SHP77 (cell line): ENCODE data around the gene PTPN23.
A peak's percentile ranks its signal among the peaks of the same experiment; 100 is the strongest.

Experiments used
- DNase-seq, 2 experiments: peaks; one replicate each; lab custom pipeline; 2025; lab: John Stamatoyannopoulos, UW

Gene PTPN23

DNA sequence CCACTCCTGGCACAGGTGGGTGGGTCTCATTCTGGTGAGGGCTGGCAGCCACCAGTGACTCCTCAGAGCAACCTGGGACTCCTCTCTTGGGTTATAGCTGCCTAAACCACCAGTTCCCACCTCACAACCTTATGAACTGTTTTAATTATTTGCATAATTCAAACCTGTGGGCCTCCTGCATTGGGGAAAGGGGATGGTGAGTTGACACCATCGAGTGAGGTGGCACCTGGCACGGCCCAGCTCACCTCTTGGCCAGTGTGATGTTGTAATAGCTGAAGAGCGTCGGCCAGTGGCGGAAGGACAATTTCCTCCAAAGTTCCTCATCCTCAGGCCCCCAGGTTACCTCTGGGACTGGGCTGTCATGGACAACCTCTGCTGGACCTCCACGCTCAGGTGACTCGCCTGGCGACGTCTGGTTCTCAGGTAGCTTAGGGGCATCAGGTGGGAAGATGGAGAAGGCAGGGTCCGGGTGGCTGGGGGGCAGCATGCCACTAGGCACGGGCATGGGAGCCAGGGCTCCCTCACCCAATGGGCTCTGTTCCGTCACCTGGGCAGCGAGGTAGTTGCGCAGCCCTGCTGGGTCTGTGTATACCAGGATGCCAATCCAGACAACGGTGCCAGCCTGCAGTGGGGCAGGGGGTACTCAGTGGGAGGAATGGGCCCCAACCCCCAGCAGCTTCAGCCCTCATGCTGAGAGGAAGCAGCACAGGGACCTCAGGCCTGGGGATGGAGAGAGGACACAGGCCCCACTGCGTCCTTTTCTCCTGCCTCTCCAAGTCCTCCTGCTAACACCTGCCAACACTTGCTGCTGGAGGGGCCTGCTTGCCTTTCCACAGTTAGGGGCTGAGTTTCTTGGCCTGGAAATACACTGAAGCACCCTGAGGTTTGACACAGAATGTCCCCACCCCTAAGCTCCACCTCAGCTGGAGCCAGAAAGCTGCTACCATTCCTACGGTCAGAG lies 38.5 kb downstream of the PTPN23 start:
- no peak for DNase-seq

DNA sequence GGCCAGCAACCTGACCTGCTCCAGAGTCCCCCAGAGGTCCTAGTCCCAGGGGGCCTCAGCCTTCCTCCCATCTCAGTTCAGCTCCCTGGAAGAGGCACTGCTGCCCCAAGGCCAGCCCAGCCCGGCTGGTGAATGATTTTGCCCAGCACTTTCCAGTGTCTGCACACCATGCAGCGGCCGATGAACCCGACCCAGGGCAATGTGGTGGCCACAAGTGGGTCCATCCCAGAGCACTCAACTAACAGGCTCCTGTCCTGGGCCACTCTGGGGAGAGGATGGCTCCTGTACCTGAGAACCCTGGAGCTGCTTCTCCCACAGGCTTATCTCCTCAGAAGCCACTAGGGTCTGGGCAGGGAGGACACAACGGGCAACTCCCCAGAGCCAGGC lies 39.2 kb downstream of the PTPN23 start:
- DNase-seq: no peak

DNA sequence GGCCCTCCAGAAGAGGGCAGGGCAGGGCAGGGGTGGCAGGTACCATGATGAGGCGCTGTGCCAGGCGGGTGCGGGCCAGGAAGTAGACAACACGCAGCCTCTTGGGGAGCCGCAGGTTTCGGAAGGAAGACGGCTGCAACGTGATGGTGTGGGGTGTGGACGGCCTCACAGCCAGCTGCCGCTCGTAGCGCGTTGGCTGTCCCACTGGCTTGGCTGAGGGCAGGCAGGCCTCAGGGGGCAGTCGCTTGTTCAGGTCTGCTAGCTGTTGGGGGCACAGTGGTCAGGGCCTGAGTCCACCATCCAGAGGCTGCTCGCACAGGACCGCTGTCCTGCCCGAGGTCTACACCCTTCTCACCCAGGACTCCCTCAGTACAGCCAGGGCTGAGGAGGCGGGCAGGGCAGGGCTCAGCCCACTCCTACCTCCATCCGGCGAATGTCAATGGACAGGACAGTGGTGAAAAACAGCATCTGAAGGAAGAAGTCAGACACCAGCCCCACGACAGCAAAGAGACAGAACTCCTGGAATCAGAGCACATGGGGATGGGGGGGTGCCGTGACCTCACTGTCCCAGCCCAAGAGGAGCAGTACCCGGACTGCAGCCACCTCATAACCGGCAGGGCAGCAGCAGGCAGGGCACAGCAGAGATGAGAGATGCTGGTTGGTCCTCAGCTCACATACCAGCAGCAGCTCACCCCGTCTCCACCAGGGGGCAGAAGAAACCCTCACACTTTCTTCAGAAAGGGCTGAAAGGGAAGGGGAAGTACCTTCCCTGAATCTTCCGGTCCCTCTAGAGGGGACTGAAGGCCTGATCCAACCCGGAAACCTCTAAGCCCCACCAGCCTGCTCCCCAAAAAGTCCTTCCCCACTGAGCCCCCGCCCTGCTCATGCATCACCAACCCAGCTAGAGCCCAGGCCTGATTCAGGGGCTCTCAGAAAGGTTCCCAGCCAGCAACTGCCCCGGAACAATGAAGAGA lies 40.0 kb downstream of the PTPN23 start:
- peak; percentile 56 to 78 for DNase-seq

DNA sequence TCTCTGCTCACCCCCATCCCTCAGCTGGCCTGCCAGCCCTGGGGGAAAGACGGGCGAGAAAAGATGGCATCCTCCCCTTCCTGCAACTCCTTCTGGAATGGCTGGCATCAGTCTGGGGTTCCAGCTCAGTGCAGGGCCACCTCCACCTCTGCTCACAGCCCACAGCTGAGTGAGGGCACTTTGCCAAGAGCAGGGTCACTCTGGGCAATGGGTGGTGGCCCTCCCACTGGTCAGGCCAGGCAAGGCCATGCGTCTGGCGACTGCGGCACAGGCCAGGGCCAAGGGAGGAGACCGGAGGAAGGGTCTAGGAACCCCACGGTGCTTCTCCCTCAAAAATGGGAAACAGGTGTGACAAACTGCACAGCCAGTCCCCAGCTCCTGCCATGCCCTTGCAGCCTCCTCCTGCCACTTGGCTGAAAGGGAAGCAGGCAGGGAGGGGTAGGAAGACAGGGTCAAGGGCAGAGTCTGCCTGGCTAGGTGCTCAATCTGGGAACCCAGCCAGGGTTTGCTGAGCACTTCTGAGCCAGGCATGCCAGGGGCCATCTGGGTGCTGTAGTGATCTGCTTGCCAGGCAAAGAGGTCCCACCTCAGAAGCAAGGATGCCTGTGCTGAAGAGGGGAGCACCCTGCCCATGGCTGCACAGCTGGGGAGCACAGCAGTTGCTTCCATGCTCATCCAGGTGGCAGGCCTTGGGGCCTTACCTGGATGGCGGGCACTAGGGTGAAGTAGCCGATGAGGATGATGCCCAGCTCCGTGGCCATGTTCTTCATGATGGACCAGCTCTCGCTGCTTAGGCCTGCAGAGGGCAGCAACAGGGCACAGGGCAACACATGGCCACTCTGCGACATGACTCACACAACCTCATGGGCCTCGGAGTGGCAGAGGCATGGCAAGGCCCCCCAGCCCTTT lies 41.2 kb downstream of the PTPN23 start:
- DNase-seq: peak in 1 of 2 experiments; percentile 14

DNA sequence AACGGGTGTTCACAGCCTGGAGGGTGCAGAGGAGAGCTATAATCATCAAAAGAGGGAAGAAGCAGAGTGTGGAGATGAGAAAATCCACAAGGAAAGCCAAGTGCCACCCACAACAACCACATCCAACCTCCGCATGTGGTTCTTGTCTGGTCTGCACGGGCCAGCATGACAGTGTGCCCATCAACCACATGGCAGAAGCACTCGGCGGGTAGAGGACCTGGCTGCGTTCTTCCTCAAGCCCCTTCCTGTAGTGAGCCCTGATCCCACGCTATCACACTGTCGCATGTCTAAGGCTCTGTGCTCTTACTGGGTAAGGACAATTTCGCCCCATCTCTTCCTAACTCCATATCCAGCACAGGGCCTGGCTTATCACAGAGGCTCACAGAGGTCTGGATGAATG lies 41.9 kb downstream of the PTPN23 start:
- DNase-seq: no peak

DNA sequence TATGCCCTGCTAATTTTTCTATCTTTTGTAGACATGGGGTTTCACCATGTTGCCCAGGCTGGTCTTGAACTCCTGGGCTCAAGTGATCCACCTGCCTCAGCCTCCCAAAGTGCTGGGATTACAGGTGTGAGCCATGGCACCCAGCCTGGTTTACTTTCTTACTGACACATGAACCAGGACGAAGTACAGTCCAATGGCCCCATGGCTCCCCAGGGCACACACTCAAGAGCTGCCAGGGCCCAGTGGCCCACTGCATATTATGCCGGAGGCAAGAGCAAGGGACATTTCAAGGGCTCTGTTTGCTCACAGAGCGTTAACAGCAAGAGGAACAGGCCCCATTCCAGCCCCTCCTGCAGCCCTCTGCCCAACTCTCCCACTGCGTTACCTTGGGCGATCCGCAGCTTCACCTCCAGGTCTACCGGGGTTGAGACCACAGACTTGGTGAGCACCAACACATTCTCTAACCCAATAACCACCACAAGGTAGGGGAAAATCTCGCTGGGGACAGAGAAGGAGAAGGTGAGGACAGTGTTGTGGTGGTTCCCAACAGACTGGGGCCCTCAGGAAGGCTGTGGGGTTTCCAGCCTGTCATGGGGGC lies 42.8 kb downstream of the PTPN23 start:
- DNase-seq: no peak

DNA sequence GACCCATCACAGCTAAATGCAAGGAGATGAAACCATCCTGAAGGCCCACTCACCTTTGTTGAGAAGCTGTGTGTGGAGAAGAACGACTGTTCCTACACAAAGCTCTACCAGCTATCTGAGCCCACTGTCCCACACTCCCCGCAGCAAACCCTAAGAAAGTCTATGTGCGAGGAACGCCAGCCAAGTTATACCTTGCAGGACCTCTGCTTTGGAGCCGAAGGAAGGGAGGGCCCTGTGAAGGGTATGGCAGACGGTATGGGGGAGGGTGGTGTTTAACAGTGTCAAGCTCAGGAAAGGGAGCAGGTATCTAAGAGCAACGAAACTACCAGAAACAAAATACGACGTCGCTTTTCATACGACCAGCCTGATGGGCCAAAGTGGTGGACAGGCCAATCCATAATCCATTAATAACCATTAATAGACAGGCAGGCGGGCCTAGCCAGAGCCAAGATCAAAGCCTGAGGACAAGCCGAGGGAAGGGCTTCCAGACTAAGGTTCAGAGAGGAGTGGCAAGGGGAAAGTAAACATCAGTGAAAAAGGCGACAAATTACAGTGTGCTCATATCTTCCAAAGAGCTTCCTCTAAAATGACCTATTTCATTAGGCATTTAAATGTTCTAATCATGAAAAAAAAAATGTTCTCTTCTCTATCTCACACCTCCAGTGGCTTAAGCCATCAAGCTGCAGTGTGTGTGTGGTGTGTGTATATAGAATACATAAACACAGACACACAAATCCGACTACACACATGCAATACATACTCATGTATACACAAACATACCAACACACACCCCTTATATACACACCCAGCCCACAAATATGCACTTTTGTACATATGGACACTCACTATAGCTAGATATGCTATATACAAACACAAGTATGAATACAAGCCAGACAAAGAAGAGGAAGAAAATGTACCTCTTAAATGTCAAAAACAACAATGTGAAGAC lies 43.9 kb downstream of the PTPN23 start:
- no peak for DNase-seq

DNA sequence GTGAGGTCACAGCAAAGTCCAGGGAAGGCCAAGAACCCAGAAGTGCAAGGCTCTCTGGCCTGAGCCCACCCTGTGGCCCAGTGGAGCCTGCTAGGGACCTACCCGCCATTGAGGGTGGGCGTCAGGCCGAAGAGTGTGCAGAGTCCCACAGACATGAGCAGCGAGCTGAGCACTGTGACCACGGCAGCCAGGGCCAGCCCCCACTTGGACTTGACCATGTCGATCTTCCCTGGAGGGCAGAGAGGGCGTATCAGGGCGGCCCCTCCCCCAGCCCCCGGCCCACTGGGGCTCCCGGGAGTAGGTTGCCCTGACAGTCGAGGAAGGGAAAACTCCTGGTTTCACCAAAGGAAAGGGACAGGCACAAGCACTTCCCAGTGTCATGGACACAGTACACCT lies 44.6 kb downstream of the PTPN23 start:
- no peak for DNase-seq

DNA sequence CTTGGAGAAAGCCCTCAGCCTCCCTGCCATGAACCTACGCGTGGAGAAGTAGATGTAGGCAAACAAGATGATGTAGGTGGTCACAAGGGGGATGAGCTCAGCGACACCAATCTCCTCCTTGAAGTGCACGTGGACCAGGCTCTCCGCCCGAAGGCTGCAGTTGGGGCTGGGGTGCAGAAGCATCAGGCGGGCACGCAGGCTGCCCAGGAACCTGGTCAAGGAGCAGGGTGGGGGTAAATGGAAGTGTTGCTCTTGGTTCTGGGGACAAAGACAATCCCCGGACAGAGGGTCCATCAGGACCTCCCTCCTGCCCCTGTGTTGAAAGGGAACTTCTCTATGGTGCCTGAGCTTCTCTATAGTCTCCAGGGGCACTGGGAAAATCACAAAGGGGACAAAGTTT lies 45.1 kb downstream of the PTPN23 start:
- no peak for DNase-seq

DNA sequence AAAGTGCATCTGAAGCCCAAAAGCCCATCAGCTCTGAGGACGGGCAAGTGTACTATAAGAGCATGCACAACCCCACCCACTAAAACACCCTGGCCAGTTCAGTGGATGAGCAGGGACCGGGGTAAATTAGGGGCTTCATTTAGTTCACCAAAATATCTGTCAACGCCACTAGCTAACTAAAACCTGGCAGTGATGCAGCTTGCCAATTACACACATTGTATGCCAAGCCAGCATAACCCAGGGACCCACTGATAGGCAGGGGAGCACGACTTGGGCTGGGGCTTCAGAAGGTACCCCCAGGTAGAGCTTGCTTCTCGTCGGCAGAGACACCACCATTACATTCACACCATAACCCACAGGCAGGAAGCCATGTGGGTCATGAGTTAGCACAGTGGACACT lies 47.0 kb downstream of the PTPN23 start:
- DNase-seq: no peak

DNA sequence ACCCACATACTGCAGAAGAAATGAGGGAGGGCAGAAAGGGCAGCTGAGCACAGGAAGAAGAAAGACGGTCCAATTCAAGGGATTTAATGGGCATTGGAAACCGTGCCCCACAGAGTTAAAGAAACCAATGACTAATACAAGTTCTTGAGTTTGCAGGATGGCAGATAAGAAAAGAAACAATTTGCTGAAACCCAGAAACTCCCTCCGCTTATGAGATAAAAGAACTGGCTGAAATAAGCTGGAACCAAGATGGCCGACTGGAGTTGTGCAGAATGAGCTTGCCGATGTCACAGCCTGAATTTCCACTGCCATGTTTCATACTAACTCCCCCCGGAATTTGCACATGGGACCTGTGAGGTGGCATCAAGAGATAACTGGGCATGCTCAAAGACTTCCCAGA lies 47.8 kb downstream of the PTPN23 start:
- DNase-seq: no peak

DNA sequence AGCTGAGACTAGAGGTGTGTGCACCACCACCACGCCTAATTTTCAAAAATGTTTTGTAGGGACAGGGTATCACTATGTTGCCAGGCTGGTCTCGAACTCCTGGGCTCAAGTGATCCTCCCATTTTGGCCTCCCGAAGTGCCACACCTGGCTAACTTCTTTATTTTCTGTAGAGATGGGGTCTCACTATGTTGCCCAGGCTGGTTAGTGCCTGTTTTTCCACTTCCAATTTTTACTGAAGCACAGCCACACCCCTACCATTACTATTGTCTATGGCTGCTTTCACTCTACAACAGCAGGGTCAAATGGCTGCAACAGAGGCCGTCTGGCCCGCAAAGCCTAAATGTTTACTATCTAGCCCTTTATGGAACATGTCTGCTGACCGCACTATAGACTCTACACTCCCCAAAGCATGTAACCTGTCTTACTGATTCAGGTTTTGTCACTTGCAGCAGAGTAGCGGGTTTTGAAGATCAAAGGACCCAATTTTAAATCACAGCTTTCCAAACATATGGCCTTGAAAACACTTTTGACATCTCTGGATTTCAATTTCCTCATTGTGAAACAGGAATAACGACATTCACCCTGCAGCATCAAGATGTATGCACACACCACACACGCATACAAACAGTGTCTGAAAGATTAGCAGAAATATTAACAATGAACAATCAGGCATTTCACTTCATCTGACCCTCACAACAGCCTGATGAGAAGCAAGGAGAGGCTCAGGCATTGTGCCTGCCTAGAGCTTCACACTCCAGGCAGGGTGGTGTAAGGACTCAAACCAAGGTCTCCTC lies 48.9 kb downstream of the PTPN23 start:
- no peak for DNase-seq

DNA sequence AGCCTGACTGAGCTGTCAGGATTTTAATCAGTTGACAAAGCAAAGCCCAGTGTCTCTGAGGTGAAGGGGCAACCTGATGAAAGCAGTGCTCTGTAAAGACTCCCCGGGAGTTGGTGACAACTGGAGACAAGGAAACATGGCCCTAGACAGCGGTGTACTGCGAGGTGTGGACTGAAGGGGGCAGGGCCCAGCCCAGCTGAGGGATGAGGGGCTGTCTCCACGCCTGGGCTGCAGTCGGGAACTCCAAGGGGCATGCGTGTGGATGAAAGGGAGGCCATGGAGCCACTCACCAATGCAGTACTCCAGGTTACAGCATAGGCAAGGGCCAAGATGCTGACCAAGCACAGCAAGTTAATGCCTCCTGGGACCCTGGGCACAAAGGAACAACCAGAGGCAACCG lies 49.8 kb downstream of the PTPN23 start:
- DNase-seq: no peak

DNA sequence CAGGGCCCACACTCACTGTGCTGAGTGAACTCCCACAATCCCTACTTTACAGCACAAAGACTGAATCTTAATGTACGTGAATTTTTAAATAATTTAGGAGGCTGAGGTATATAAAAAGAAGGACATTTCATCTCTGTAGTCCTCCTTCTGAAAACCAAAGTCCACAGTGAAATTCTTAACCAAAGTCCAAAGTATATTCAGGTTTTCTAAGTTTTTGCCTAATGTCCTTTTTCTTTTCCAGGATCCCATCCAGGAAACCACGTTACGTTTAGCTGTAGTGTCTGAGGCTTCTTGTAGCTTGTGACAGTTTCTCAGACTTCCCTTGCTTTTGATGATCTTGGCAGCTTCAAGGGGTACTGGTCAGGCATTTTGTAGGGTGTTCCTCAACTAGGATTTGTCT lies 50.4 kb downstream of the PTPN23 start:
- DNase-seq: no peak

DNA sequence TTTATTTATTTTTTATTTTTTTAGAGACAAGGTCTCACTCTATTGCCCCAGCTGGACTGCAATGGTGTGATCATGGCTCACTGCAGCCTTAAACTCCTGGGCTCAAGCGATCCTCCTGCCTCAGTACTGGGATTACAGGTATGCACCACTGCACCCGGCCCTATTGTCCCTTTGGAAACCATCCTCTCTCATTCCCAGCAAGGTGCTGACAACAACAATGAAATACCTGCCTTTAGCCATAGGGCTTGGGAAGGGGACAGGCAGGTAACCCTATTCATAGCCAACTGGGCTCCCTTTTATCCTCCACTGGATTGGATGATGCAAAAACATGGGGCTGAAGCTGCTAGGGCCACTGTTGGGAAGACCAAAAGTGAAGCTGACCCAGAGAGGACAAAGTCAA lies 51.9 kb downstream of the PTPN23 start:
- DNase-seq: no peak

DNA sequence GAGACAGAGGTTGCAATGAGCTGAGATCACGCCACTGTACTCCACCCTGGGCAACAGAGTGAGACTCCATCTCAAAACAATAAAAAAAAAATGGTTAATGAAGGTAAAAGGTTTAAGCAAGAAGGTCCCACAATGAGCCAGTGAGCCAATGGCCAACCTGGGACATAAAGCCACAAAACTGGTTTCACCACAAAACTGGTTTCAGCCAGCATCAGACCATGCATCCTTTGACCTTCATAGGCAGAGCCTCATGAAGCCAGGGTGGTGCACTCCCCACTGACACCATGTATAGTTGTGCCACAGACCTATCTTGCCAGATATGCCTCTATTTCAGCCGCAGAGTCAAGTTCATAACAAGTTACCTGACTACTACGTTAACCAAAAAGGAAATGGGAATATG lies 53.0 kb downstream of the PTPN23 start:
- no peak for DNase-seq

DNA sequence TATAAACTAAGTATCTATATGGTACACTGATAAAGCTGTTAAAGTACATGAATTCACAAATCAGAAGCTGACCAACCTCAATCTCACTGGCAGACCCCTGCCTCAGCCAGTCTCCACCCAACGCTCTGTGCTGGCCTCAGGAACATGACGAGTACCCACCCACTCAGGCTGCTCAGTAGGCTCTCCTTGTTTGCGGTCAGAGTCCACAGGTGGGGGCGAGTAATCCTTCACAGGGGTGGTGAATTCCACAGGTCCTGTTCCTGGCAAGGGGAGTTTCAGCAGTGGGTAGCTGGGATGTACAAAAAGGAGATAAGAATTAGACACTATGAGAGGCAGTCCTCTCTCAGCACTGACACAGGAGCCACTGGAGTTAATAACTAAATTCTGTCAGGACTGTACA lies 54.0 kb downstream of the PTPN23 start:
- DNase-seq: no peak

DNA sequence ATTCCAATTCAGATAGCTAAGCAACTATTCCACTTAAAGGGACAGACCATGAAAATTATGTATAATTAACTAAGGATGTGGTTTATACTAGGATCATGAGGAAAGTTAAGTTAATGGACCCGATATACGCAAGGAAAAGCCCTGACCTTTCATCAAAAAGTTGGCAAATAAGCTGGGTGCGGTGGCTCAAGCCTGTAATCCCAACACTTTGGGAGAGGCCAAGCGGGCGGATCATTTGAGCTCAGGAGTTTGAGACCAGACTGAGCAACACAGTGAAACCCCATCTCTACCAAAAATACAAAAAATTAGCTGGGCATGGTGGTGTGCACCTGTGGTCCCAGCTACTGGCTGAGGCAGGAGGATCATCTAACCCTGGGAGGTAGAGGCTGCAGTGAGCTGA lies 55.4 kb downstream of the PTPN23 start:
- DNase-seq: no peak

DNA sequence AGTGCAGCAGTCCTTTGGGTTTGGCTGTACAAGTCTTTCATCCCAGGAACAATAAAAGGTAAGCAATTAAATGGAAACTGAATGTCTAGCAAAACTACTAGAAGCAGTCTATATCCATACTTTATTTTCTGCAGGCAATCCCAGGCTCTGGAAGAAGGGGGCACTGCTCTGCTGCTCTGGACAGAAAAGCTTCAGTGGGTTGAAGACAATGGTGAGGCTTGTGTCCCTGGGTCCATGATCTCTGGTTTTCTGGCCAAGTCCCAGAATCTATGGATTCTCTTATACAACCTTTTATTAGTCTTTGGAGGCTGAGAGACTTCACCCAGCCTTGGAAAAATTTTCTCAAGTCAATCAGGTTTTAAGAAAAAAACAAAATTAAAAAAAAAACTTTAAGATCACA lies 59.3 kb downstream of the PTPN23 start:
- no peak for DNase-seq
